Erythroblast (primary cell): ENCODE results near the gene SMYD4.
"Not testable (repeated sequence)": the region's sequence is repeated elsewhere in the genome, so short reads cannot be mapped to it uniquely, and the experiment has no call there.

ENCODE experiments used
- DNase-seq, 2 experiments: peaks; one replicate each; lab custom pipeline; 2025; lab: John Stamatoyannopoulos, UW
- GATA1 ChIP-seq: IDR thresholded peaks from 2 replicates; pipeline ENCODE4 v1.6.1; 2011; ENCODE audit warnings: low read depth, mild to moderate bottlenecking, control low read depth, low read length, moderate library complexity
- POLR2A ChIP-seq: IDR thresholded peaks from 2 replicates; pipeline ENCODE4 v1.6.1; 2011; ENCODE audit warnings: mild to moderate bottlenecking, low read length

SMYD4 gene

GRCh38 chr17:1853698-1854097 lies 24.0 kb upstream of the SMYD4 start:
- no peak for DNase-seq
- TF ChIP-seq POLR2A (no peak), GATA1 (no peak)

- no peak for DNase-seq
- TF ChIP-seq POLR2A, result no peak
These were observed 22.6 kb upstream of the SMYD4 start for GRCh38 chr17:1852327-1852726.

- no peak for TF ChIP-seq POLR2A
- TF ChIP-seq GATA1, result no peak
- DNase-seq, result no peak
These were observed 17.5 kb upstream of the SMYD4 start for GRCh38 chr17:1847191-1847590.

- no peak for DNase-seq
- TF ChIP-seq POLR2A (no peak), GATA1 (no peak)
These were observed 14.2 kb upstream of the SMYD4 start for GRCh38 chr17:1843947-1844346.

GRCh38 chr17:1839516-1839915 lies 9.8 kb upstream of the SMYD4 start:
- TF ChIP-seq POLR2A (no peak), GATA1 (no peak)
- DNase-seq, result peak; percentile 91

GRCh38 chr17:1834380-1835149 lies 4.9 kb upstream of the SMYD4 start:
- TF ChIP-seq POLR2A (no peak), GATA1 (no peak)
- DNase-seq, result no peak

GRCh38 chr17:1830288-1830687 lies 586 bp upstream of the SMYD4 start:
- peak; percentile 54 to 63 for DNase-seq

GRCh38 chr17:1829216-1829591 lies 498 bp downstream of the SMYD4 start:
- TF ChIP-seq GATA1 (no peak), POLR2A (no peak)
- peak in 1 of 2 experiments; percentile 45 for DNase-seq

More at GRCh38 chr17:1830288-1830687, 586 bp upstream of the SMYD4 start:
- TF ChIP-seq POLR2A, result no peak
- TF ChIP-seq GATA1, result no peak

GRCh38 chr17:1820528-1821252 lies 9.0 kb downstream of the SMYD4 start:
- no peak for DNase-seq
- TF ChIP-seq GATA1, result no peak
- no peak for TF ChIP-seq POLR2A

GRCh38 chr17:1813088-1813487 lies 16.6 kb downstream of the SMYD4 start:
- DNase-seq, result no peak

GRCh38 chr17:1810450-1811103 lies 19.1 kb downstream of the SMYD4 start:
- DNase-seq, result no peak
- TF ChIP-seq GATA1 (no peak), POLR2A (no peak)

More at GRCh38 chr17:1813088-1813487, 16.6 kb downstream of the SMYD4 start:
- TF ChIP-seq POLR2A (no peak), GATA1 (no peak)

GRCh38 chr17:1809815-1810214 lies 19.9 kb downstream of the SMYD4 start:
- not testable (repeated sequence) for DNase-seq

GRCh38 chr17:1808644-1809043 lies 21.1 kb downstream of the SMYD4 start:
- DNase-seq, result no peak
- TF ChIP-seq POLR2A (no peak), GATA1 (no peak)

GRCh38 chr17:1807890-1808289 lies 21.8 kb downstream of the SMYD4 start:
- no peak for TF ChIP-seq GATA1
- TF ChIP-seq POLR2A, result no peak
- no peak for DNase-seq
